H9 (cell line): ENCODE measurements around the gene PDE6G. TPM values are rescaled to one million over a fixed set of nuclear protein-coding genes. Genes with fewer than 3 reads are reported as not detected.

Experiments
- DNase-seq: peaks from one replicate; pipeline ENCODE4 v3.0.0-alpha.2; 2017
- H2AFZ ChIP-seq: one replicate; pipeline ENCODE4 v1.6.1; 2013; ENCODE audit warnings: mild to moderate bottlenecking, low read length, control low read depth, moderate library complexity
- H2AK5ac ChIP-seq: 2 replicates; pipeline ENCODE4 v1.6.1; 2013; ENCODE audit warnings: low read length, control low read depth, mixed read lengths; ENCODE audit not compliant: insufficient read length
- H2BK120ac ChIP-seq: one replicate; pipeline ENCODE4 v1.6.1; 2013; ENCODE audit warnings: low read depth, mild to moderate bottlenecking, low read length, control low read depth, inconsistent platforms; ENCODE audit not compliant: poor library complexity, severe bottlenecking
- H2BK12ac ChIP-seq: 2 replicates; pipeline ENCODE4 v1.6.1; 2013; ENCODE audit warnings: low read length, control low read depth, mixed read lengths, low read depth; ENCODE audit not compliant: insufficient read length
- H2BK15ac ChIP-seq: 2 replicates; pipeline ENCODE4 v1.6.1; 2013; ENCODE audit warnings: low read depth, low read length, control low read depth
- H2BK20ac ChIP-seq: one replicate; pipeline ENCODE4 v1.6.1; 2013; ENCODE audit warnings: low read depth, mild to moderate bottlenecking, low read length, control low read depth, inconsistent platforms; ENCODE audit not compliant: poor library complexity, severe bottlenecking
- H2BK5ac ChIP-seq: 2 replicates; pipeline ENCODE4 v1.6.1; 2013; ENCODE audit warnings: low read length, control low read depth, mixed read lengths; ENCODE audit not compliant: insufficient read length
- H3K14ac ChIP-seq: 2 replicates; pipeline ENCODE4 v1.6.1; 2013; ENCODE audit warnings: low read length, control low read depth; ENCODE audit not compliant: insufficient read depth
- H3K18ac ChIP-seq: 2 replicates; pipeline ENCODE4 v1.6.1; 2013; ENCODE audit warnings: low read depth, mild to moderate bottlenecking, mixed read lengths, low read length, control low read depth; ENCODE audit not compliant: insufficient read length
- H3K23ac ChIP-seq: 2 replicates; pipeline ENCODE4 v1.6.1; 2013; ENCODE audit warnings: low read length, control low read depth, mixed read lengths, low read depth; ENCODE audit not compliant: insufficient read length
- H3K23me2 ChIP-seq: 2 replicates; pipeline ENCODE4 v1.6.1; 2013; ENCODE audit warnings: low read depth, mild to moderate bottlenecking, mixed read lengths, low read length, control low read depth; ENCODE audit not compliant: insufficient read length, poor library complexity, severe bottlenecking
- H3K27ac ChIP-seq: 2 replicates; pipeline ENCODE4 v1.5.1; 2013; ENCODE audit warnings: low read length, control low read depth, mixed read lengths, low read depth; ENCODE audit not compliant: insufficient read length
- H3K27me3 ChIP-seq: 2 replicates; pipeline ENCODE4 v1.6.1; 2013; ENCODE audit warnings: low read length, control low read depth, inconsistent platforms; ENCODE audit not compliant: insufficient read depth
- H3K4ac ChIP-seq: 2 replicates; pipeline ENCODE4 v1.6.1; 2013; ENCODE audit warnings: low read depth, mild to moderate bottlenecking, control low read depth, inconsistent platforms, low read length, moderate library complexity
- H3K4me1 ChIP-seq: 2 replicates; pipeline ENCODE4 v1.6.1; 2013; ENCODE audit warnings: low read length, control low read depth, inconsistent platforms; ENCODE audit not compliant: insufficient read depth
- H3K4me2 ChIP-seq: 2 replicates; pipeline ENCODE4 v1.6.1; 2013; ENCODE audit warnings: low read length, control low read depth, mixed read lengths; ENCODE audit not compliant: insufficient read length, insufficient read depth
- H3K56ac ChIP-seq: 2 replicates; pipeline ENCODE4 v1.6.1; 2013; ENCODE audit warnings: low read depth, mild to moderate bottlenecking, mixed read lengths, low read length, control low read depth; ENCODE audit not compliant: insufficient read length
- H3K79me1 ChIP-seq: 2 replicates; pipeline ENCODE4 v1.6.1; 2013; ENCODE audit warnings: low read depth, mild to moderate bottlenecking, moderate library complexity, low read length, control low read depth, inconsistent platforms; ENCODE audit not compliant: insufficient read depth, poor library complexity, severe bottlenecking
- H3K79me2 ChIP-seq: 2 replicates; pipeline ENCODE4 v1.6.1; 2013; ENCODE audit warnings: low read length, control low read depth, inconsistent platforms; ENCODE audit not compliant: insufficient read depth
- H3K9ac ChIP-seq: 2 replicates; pipeline ENCODE4 v1.6.1; 2013; ENCODE audit warnings: low read length, control low read depth, mixed read lengths; ENCODE audit not compliant: insufficient read length; ENCODE audit errors: extremely low read depth
- H3K9me3 ChIP-seq: one replicate; pipeline ENCODE4 v1.6.1; 2013; ENCODE audit warnings: low read depth, low read length, inconsistent platforms; ENCODE audit not compliant: control insufficient read depth
- H3T11ph ChIP-seq: one replicate; pipeline ENCODE4 v1.6.1; 2013; ENCODE audit warnings: mild to moderate bottlenecking, low read length, control low read depth, inconsistent platforms
- H4K20me1 ChIP-seq: one replicate; pipeline ENCODE4 v1.6.1; 2013; ENCODE audit not compliant: control insufficient read depth, insufficient read length, insufficient read depth
- H4K5ac ChIP-seq: 2 replicates; pipeline ENCODE4 v1.6.1; 2013; ENCODE audit warnings: low read depth, mild to moderate bottlenecking, mixed read lengths, low read length, control low read depth; ENCODE audit not compliant: insufficient read length
- H4K8ac ChIP-seq: replicated peaks from 2 replicates; pipeline ENCODE4 v1.6.1; 2013; ENCODE audit warnings: low read length, control low read depth, mixed read lengths, low read depth; ENCODE audit not compliant: insufficient read length
- H4K91ac ChIP-seq: 2 replicates; pipeline ENCODE4 v1.6.1; 2013; ENCODE audit warnings: low read depth, mild to moderate bottlenecking, moderate library complexity, mixed read lengths, low read length, control low read depth; ENCODE audit not compliant: insufficient read length
- H3K27ac Mint-ChIP-seq, 3 experiments: 2 replicates in 2 of 3; 3 replicates in 1 of 3; pipeline ENCODE4 v1.8.0; 2020 to 2021; ENCODE audit warnings: mixed read lengths in 3 of 3, mild to moderate bottlenecking in 1 of 3, moderate library complexity in 1 of 3
- H3K27me3 Mint-ChIP-seq: 2 replicates; pipeline ENCODE4 v1.8.0; 2021; ENCODE audit warnings: low read depth, mild to moderate bottlenecking, moderate library complexity, mixed read lengths
- H3K36me3 Mint-ChIP-seq, 3 experiments: 2 replicates in 2 of 3; 3 replicates in 1 of 3; pipeline ENCODE4 v1.8.0; 2020 to 2021; ENCODE audit warnings: low read depth in 3 of 3, mixed read lengths in 3 of 3; ENCODE audit not compliant: insufficient read depth in 1 of 3
- H3K4me1 Mint-ChIP-seq, 2 experiments: 2 replicates each; pipeline ENCODE4 v1.8.0; 2020; ENCODE audit warnings: mixed read lengths in 2 of 2
- H3K4me3 Mint-ChIP-seq, 2 experiments: 2 replicates in 1 of 2; 3 replicates in 1 of 2; pipeline ENCODE4 v1.8.0; 2020 to 2021; ENCODE audit warnings: mild to moderate bottlenecking in 2 of 2, mixed read lengths in 2 of 2, moderate library complexity in 1 of 2
- H3K9me3 Mint-ChIP-seq, 2 experiments: 2 replicates in 1 of 2; 3 replicates in 1 of 2; pipeline ENCODE4 v1.8.0; 2020; ENCODE audit warnings: mild to moderate bottlenecking in 2 of 2, mixed read lengths in 2 of 2, moderate library complexity in 1 of 2
- WGBS: extraction: QIAGEN DNeasy Blood & Tissue Kit; methylation state at CpG from one replicate; pipeline ENCODE4 v1.1.7; 2013; ENCODE audit warnings: missing lambda C conversion rate, low lambda C conversion rate, mixed read lengths; ENCODE audit not compliant: insufficient read length; ENCODE audit errors: extremely low coverage; 5-methylcytosine and 5-hydroxymethylcytosine counted together
- total RNA-seq: library from RNA; stranded (reverse); gene quantifications from 2 replicates; pipeline ENCODE4 v1.2.1, GENCODE V29; 2021
- TF ChIP-seq, protein P1 (sequence below): fragments of 200-600 bp; sonication (generic); conservative IDR thresholded peaks from 3 replicates; pipeline ENCODE4 v1.8.0; 2021; ENCODE audit warnings: antibody characterized with exemption, mild to moderate bottlenecking

Gene PDE6G
- total RNA-seq, 1 experiment from 2014 or later = 5.7 TPM

DNA sequence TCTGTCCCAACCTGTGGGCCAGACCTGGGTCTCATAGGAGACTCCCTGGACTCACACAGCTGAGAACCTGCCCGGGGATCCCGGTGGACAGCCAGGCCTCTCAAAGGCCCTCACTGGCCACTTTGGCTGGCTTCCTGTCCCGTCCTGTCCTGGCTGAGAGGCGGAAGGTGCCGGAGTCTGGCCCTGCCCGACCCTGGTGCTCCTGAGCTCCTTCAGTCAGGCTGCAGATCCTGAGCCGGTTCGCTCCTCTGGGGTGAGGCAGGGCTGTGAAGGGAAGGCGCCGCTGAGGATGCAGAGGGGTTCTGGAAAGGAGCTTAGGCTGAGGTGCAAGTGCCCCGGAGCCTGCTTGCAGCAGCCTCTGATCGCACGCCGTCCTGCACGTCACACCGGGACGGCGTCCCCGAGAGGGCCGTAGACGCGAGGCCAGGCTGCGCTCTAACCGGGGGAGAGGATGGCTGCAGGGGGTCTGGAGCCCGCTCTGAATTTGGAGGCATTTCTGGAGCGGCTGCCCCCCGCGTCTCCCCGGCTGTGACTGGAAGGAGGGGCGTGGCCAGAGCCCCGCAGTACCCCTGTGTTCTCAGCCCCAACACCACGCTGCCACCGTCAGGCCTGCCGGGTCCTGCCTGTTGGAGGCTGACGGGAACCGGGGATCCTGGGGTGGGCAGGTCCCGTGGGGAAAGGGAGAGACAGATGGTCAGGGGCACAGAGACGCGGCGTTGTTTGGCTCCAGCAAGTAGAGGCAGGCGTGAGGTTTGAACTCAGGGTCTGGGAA, 31.6 kb upstream of the PDE6G start:
- no peaks in the 10 kb centered on the region for H4K20me1 ChIP-seq
- H2AFZ ChIP-seq = no peak overlapping the region
- peaks cover 6% of the 10 kb centered on the region; the same call in 1 of the 2 replicates for H3K79me2 ChIP-seq

More for the DNA sequence above, 31.6 kb upstream of the PDE6G start:
- H3K4ac ChIP-seq = no peak overlapping the region
- no peak overlapping the region for H3K14ac ChIP-seq
- no peaks in the 10 kb centered on the region for H3K4me1 ChIP-seq
- no peaks in the 10 kb centered on the region for H3K27me3 Mint-ChIP-seq
- no peak overlapping the region for H3K27ac ChIP-seq
- no peaks in the 10 kb centered on the region for H3K9me3 Mint-ChIP-seq
- no peak overlapping the region for H3K4me2 ChIP-seq
- no peak overlapping the region for H2BK120ac ChIP-seq
- H3K9me3 ChIP-seq = no peaks in the 10 kb centered on the region
- no peak overlapping the region for H3K23ac ChIP-seq
- no peaks in the 10 kb centered on the region for H3K27me3 ChIP-seq
- DNase-seq = no peak
- no CpG with 5 or more reads among the region's 41 CpGs for WGBS
- H3K18ac ChIP-seq = no peak overlapping the region
- peaks cover 6% of the 10 kb centered on the region for H3K23me2 ChIP-seq
- H4K91ac ChIP-seq = no peak overlapping the region
- no peak overlapping the region for H2AK5ac ChIP-seq
- peaks cover 5% of the 10 kb centered on the region for H3K79me1 ChIP-seq
- H4K8ac ChIP-seq = no peak overlapping the region
- no peak overlapping the region for H3K56ac ChIP-seq
- H3K36me3 Mint-ChIP-seq = peaks cover 37 to 64% (median 59%) of the 10 kb centered on the region in 3 experiments
- H4K5ac ChIP-seq = no peak overlapping the region
- peaks cover 7 to 12% of the 10 kb centered on the region in 2 experiments for H3K4me1 Mint-ChIP-seq
- H3K9ac ChIP-seq = no peak overlapping the region
- H2BK15ac ChIP-seq = no peak overlapping the region
- peak overlapping the region in 1 of 2 experiments; percentile 32; a peak in 1 of 5 replicates for H3K4me3 Mint-ChIP-seq
- H2BK5ac ChIP-seq = no peak overlapping the region
- H3T11ph ChIP-seq = no peak overlapping the region
- no peak overlapping the region for H2BK20ac ChIP-seq
- H2BK12ac ChIP-seq = no peak overlapping the region
- TF ChIP-seq, protein P1, sequence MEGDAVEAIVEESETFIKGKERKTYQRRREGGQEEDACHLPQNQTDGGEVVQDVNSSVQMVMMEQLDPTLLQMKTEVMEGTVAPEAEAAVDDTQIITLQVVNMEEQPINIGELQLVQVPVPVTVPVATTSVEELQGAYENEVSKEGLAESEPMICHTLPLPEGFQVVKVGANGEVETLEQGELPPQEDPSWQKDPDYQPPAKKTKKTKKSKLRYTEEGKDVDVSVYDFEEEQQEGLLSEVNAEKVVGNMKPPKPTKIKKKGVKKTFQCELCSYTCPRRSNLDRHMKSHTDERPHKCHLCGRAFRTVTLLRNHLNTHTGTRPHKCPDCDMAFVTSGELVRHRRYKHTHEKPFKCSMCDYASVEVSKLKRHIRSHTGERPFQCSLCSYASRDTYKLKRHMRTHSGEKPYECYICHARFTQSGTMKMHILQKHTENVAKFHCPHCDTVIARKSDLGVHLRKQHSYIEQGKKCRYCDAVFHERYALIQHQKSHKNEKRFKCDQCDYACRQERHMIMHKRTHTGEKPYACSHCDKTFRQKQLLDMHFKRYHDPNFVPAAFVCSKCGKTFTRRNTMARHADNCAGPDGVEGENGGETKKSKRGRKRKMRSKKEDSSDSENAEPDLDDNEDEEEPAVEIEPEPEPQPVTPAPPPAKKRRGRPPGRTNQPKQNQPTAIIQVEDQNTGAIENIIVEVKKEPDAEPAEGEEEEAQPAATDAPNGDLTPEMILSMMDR = no peak
- H3K27ac Mint-ChIP-seq = no peak overlapping the region
